Left lung (tissue), 10 donors: ENCODE results near the gene NEURL2. TPM values are rescaled to one million over a fixed set of nuclear protein-coding genes. Genes with fewer than 3 reads are reported as not detected.

Source experiments
- ATAC-seq: fragments of 200-7000 bp; cut with Tn5 transposase; one replicate; pipeline ENCODE4 v1.9.1; 2020; ENCODE audit warnings: moderate library complexity
- DNase-seq, 4 donors: peaks; one replicate each; pipeline ENCODE4 v3.0.0-alpha.2; 2013 to 2020
- H3K27ac ChIP-seq, 2 donors: fragments of 200-600 bp; sonication (generic) in 1 of 2; one replicate each; pipeline versions ENCODE4 v1.5.0 to v1.8.0; 2020 to 2021
- H3K27me3 ChIP-seq, 2 donors: fragments of 200-600 bp; sonication (generic) in 1 of 2; one replicate each; pipeline versions ENCODE4 v1.5.0 to v1.8.0; 2020 to 2021
- H3K36me3 ChIP-seq, 2 donors: fragments of 200-600 bp; sonication (generic) in 1 of 2; one replicate each; pipeline versions ENCODE4 v1.5.0 to v1.8.0; 2020 to 2021
- H3K4me1 ChIP-seq, 2 donors: fragments of 200-600 bp; one replicate each; pipeline ENCODE4 v1.8.0; 2021
- H3K4me3 ChIP-seq, 2 donors: fragments of 200-600 bp; sonication (generic) in 1 of 2; one replicate each; pipeline versions ENCODE4 v1.5.0 to v1.8.0; 2020 to 2021; ENCODE audit warnings: mild to moderate bottlenecking in 1 of 2
- H3K9me3 ChIP-seq, 2 donors: fragments of 200-600 bp; sonication (generic) in 1 of 2; one replicate each; pipeline versions ENCODE4 v1.5.0 to v1.8.0; 2020 to 2021
- intact Hi-C, 2 donors: fragments of 100-400 bp; cut with DNase I; formaldehyde crosslinking; loops; one replicate each; pipeline versions ENCODE4 v1.11.2 to v1.14.2; 2022
- polyA plus RNA-seq, 6 donors: library from polyadenylated mRNA; unstranded; fragments of 120-200 nt; gene quantifications; one replicate each; pipeline ENCODE4 v1.2.1, GENCODE V29; 2013; ENCODE audit not compliant: insufficient read length in 6 of 6
- total RNA-seq, 2 donors: library from RNA; stranded (reverse); fragmentation: NEBNext Ultra II Directional; extraction: Animal tissue kit (Norgen Biotek cat#: 25700); gene quantifications; one replicate each; pipeline ENCODE4 v1.2.1, GENCODE V29; 2021
- TF ChIP-seq, protein P1 (sequence below), 2 donors: fragments of 200-600 bp; sonication (generic) in 1 of 2; IDR thresholded peaks; one replicate each; pipeline versions ENCODE4 v1.5.0 to v1.8.0; 2021; ENCODE audit warnings: antibody characterized with exemption in 2 of 2
- donor health status: DM: no; HTN: yes; CAD: no.
- donor health status: DM: no; HTN: no; CAD: no.

NEURL2 gene
- total and polyA plus RNA-seq, 8 donors: 3.4 to 5.6 (median 4.3) TPM

DNA sequence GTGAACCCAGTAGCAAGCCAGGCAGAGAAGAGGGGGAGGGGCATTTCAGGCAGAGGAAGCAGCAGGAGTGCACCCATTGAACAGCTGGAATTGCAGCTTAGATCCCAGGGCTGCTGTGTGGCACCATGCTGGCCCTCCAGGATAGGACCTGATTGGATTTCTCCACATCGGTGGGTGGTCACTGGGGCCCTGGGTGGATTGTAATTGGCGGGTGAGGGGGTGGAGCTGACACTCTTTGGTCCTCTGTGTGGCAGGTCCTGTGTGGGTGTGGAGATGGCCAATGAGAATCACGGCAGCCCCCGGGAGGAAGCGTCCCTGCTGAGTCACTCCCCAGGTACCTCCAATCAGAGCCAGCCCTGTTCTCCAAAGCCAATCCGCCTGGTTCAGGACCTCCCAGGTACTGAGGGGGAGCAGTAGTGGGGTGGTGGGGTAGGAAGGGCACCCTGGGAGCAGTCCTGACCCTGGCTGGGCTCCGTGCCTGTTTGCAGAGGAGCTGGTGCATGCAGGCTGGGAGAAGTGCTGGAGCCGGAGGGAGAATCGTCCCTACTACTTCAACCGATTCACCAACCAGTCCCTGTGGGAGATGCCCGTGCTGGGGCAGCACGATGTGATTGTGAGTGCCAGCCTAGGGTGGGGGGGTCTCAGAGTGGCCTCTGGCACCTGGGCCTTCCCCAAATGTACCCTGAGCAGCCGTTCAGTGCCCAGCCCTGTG, 47.9 kb upstream of the NEURL2 start:
- H3K27ac ChIP-seq: no peak overlapping the region
- peaks cover 0 to 71% of the 10 kb centered on the region in 2 donors for H3K36me3 ChIP-seq
- no peaks in the 10 kb centered on the region for H3K27me3 ChIP-seq
- H3K4me1 ChIP-seq: peaks cover 5 to 23% of the 10 kb centered on the region in 2 donors
- DNase-seq (peak in 1 of 4 donors; percentile 50), ATAC-seq (no peak)
- no peaks in the 10 kb centered on the region for H3K9me3 ChIP-seq
- TF ChIP-seq, protein P1, sequence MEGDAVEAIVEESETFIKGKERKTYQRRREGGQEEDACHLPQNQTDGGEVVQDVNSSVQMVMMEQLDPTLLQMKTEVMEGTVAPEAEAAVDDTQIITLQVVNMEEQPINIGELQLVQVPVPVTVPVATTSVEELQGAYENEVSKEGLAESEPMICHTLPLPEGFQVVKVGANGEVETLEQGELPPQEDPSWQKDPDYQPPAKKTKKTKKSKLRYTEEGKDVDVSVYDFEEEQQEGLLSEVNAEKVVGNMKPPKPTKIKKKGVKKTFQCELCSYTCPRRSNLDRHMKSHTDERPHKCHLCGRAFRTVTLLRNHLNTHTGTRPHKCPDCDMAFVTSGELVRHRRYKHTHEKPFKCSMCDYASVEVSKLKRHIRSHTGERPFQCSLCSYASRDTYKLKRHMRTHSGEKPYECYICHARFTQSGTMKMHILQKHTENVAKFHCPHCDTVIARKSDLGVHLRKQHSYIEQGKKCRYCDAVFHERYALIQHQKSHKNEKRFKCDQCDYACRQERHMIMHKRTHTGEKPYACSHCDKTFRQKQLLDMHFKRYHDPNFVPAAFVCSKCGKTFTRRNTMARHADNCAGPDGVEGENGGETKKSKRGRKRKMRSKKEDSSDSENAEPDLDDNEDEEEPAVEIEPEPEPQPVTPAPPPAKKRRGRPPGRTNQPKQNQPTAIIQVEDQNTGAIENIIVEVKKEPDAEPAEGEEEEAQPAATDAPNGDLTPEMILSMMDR (IDR thresholded peaks at IDR 0.05): no peak
- no peak overlapping the region for H3K4me3 ChIP-seq
- intact Hi-C loops: no loop called here

DNA sequence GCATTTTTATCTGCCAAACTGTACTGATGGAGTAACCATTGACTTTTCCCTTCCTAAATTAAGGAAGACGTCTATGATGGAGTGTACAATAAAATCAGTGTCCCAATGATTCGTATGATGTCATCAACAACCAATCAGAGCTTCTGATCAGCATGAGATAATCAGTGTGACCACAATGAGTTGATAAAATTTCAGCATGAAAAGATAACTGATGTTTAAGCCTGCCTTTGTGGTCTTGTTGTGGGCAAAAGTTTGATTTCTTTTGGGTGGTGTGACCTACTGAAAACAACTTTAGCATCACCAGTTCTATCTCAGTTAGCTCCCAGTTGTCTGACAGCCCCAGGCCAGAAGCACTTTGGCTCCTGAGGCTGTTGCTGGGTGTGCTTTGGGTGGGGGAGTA, 46.8 kb upstream of the NEURL2 start:
- H3K4me3 ChIP-seq: no peak overlapping the region
- H3K4me1 ChIP-seq: peaks cover 5 to 31% of the 10 kb centered on the region in 2 donors
- no peaks in the 10 kb centered on the region for H3K9me3 ChIP-seq
- intact Hi-C loops: no loop called here
- no peak overlapping the region for H3K27ac ChIP-seq
- TF ChIP-seq, protein P1 (IDR thresholded peaks at IDR 0.05): no peak
- H3K27me3 ChIP-seq: no peaks in the 10 kb centered on the region
- no peak for ATAC-seq
- peaks cover 0 to 60% of the 10 kb centered on the region in 2 donors for H3K36me3 ChIP-seq
- DNase-seq: no peak

DNA sequence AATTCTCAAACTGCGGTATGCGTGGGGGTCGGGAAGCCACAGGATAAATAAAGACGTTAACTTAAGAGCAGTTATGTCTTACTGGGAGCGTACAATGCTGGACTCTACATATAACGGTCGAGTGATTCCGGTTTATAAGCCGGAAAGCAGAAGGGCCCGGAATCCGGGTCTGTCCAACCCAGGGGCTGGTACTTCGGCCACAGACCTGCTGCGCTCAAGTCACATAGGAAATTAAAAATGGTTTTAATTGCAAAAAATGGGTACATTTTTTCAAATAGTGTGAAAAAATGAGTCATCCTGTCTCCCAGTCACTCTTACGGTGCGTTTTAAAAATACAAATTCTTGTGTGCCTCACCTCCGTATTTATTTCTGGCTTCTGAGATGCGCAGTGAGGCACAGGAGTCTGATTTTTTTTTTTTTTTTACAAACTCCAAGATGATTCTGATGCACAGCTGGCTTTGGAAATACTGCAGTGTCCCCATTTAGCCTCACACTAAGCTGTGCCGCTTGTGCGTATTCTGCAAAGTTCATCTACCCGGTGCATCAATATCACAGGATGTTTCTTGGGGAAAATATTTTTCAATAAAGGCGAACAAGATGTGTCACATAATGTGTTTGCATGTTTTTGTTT, 44.5 kb upstream of the NEURL2 start:
- Histone ChIP-seq H3K4me3 (peak overlapping the region; percentile 35 to 95), H3K27ac (peak overlapping the region; percentile 87 to 100), H3K4me1 (peaks cover 5 to 32% of the 10 kb centered on the region in 2 donors), H3K36me3 (peaks cover 0 to 38% of the 10 kb centered on the region in 2 donors), H3K9me3 (no peaks in the 10 kb centered on the region), H3K27me3 (no peaks in the 10 kb centered on the region)
- ATAC-seq (peak; percentile 16), DNase-seq (no peak)
- intact Hi-C loops: no loop called here
- TF ChIP-seq, protein P1 (IDR thresholded peaks at IDR 0.05): no peak

DNA sequence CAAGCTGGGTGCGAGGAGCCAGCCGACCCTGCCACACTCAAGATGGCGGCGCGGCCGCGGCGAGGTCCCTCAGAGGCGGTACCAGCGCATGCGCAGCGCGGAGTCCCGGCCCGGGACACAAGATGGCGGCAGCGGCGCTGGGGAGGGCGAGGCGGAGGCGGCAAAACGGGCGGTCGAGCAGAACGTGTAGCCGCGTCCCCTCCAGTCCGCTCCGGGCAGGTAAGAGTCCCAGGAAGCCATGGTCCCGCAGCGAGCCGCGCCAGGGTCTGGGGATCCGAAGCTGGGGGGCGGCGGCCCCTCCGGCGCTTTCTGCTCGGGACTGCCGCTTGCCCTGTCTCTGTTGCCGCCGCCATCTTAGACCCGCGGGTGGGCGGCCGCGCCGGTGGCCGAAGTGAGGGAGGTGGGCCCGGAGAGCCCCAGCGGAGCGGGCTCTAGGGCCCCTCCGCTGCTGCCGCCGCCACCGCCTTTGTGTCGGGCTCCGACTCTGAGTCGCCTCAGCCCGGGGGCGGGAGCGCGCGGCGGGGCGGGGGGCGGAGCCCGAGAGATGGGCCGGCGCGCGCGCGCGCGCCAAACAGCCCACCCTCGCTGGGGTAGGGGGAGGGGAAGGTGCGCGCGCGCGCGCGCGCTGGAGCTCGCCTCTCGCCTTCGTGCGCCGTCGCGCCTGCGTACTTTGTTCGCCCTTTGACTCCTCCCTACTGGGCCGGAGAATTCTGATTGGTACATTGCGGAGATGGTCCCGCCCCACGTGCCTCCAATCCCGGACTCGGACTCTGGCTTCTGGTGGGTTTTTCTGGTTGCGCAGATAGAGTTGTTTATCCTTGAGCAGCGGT, 43.8 kb upstream of the NEURL2 start, which contains the start of gene PCIF1:
TSS of gene PCIF1 (plus strand) at position 98 of the 830 bp plus-strand sequence. CDS start 4,317 bp downstream, outside the sequence.
- Histone ChIP-seq H3K4me3 (peak within 1 kb of the TSS; percentile 95 to 99), H3K9me3 (no peaks in the 10 kb centered on the region), H3K27ac (peak within 1 kb of the TSS; percentile 100), H3K4me1 (peaks cover 5 to 32% of the 10 kb centered on the region in 2 donors), H3K36me3 (peaks cover 0 to 31% of the 10 kb centered on the region in 2 donors), H3K27me3 (no peaks in the 10 kb centered on the region)
- peak; percentile 98 to 99 (median 98) for DNase-seq
- ATAC-seq: peak; percentile 93
- TF ChIP-seq, protein P1 (IDR thresholded peaks at IDR 0.05): no peak
- intact Hi-C loops: no loop called here
